Esophagus muscularis mucosa (tissue), 4 donors: ENCODE data around the gene JARID2.

ENCODE experiments used
- CTCF ChIP-seq, 3 experiments: fragments of 200-600 bp in 2 of 3; fragments of 450-650 bp in 1 of 3; sonication (generic) in 2 of 3; IDR thresholded peaks; one replicate each; pipeline ENCODE4 v1.5.1; 2017 to 2019; ENCODE audit warnings: antibody characterized with exemption in 3 of 3, mild to moderate bottlenecking in 2 of 3, moderate library complexity in 1 of 3
- EP300 ChIP-seq: sonication (generic); formaldehyde crosslinking; IDR thresholded peaks from one replicate; pipeline ENCODE4 v1.6.1; 2017; ENCODE audit warnings: antibody characterized with exemption
- POLR2A ChIP-seq: fragments of 450-650 bp; IDR thresholded peaks from one replicate; pipeline ENCODE4 v1.6.1; 2017; ENCODE audit warnings: antibody characterized with exemption, moderate library complexity, mild to moderate bottlenecking, low read depth
- POLR2AphosphoS5 ChIP-seq, 2 donors: sonication (generic); formaldehyde crosslinking; IDR thresholded peaks; one replicate each; pipeline ENCODE4 v1.6.1; 2017; ENCODE audit warnings: antibody characterized with exemption in 2 of 2

GRCh38 chr6:15451738-15452137 is 205.9 kb downstream of the JARID2 start:
- TF ChIP-seq CTCF (IDR thresholded peaks at IDR 0.05) (no peak), POLR2AphosphoS5 (IDR thresholded peaks at IDR 0.05) (no peak), POLR2A (no peak), EP300 (no peak)
